Panc1 (cell line): ENCODE measurements around the gene KRTAP10-9. TPM values are rescaled to one million over a fixed set of nuclear protein-coding genes. Genes with fewer than 3 reads are reported as not detected.

Source experiments
- ATAC-seq: fragments of 200-7000 bp; cut with Tn5 transposase; 2 replicates; pipeline ENCODE4 v1.9.1; 2020; ENCODE audit warnings: mild to moderate bottlenecking, moderate library complexity
- BruUV-seq: library from RNA; stranded (reverse); fragments of 400-500 nt; replicated peaks from 2 replicates; lab custom pipeline; 2021; lab: Mats Ljungman, UMichigan
- CTCF ChIA-PET: fragments of 300-600 bp; sonication (Branson Sonifier 250); formaldehyde crosslinking; loops from one replicate; lab custom pipeline; 2022; ENCODE audit warnings: antibody characterized with exemption; lab: Charles Lee
- POLR2A ChIA-PET: fragments of 300-600 bp; sonication (Branson Sonifier 250); formaldehyde crosslinking; loops from one replicate; lab custom pipeline; 2022; ENCODE audit warnings: antibody characterized with exemption; lab: Charles Lee
- DNase-seq: peaks from one replicate; pipeline ENCODE4 v3.0.0-alpha.2; 2010; ENCODE audit warnings: low read depth, low spot score
- H3K27ac ChIP-seq: 2 replicates; pipeline ENCODE4 v1.5.1; 2011; ENCODE audit warnings: mild to moderate bottlenecking, low read length, inconsistent platforms
- H3K27me3 ChIP-seq: fragments of 200-500 bp; sonication (Bioruptor generic); 2 replicates; pipeline ENCODE4 v1.6.0; 2014; ENCODE audit warnings: low read length, inconsistent platforms; ENCODE audit not compliant: control insufficient read depth, insufficient read depth
- H3K36me3 ChIP-seq: fragments of 200-500 bp; sonication (Bioruptor generic); 2 replicates; pipeline ENCODE4 v1.5.1; 2014; ENCODE audit warnings: inconsistent platforms, mild to moderate bottlenecking, low read length, moderate library complexity; ENCODE audit not compliant: control insufficient read depth, insufficient read depth
- H3K4me1 ChIP-seq: 2 replicates; pipeline ENCODE4 v1.5.1; 2011; ENCODE audit warnings: inconsistent platforms, mild to moderate bottlenecking, low read length, moderate library complexity; ENCODE audit not compliant: control insufficient read depth, insufficient read depth
- H3K4me3 ChIP-seq, 2 experiments: 2 replicates each; pipeline ENCODE4 v1.5.1; 2011 to 2012; ENCODE audit warnings: low read depth in 2 of 2, low read length in 2 of 2, mild to moderate bottlenecking in 2 of 2, inconsistent platforms in 1 of 2, moderate library complexity in 1 of 2
- H3K9me3 ChIP-seq: fragments of 200-500 bp; sonication (Bioruptor generic); 2 replicates; pipeline ENCODE4 v1.5.1; 2014; ENCODE audit warnings: low read depth, mild to moderate bottlenecking, inconsistent platforms, low read length, moderate library complexity; ENCODE audit not compliant: control insufficient read depth, insufficient read depth
- CTCF ChIP-seq: fragments of 450-650 bp; IDR thresholded peaks from 2 replicates; pipeline ENCODE4 v1.5.1; 2017; ENCODE audit warnings: mild to moderate bottlenecking
- POLR2AphosphoS5 ChIP-seq: IDR thresholded peaks from 2 replicates; pipeline ENCODE4 v1.6.1; 2012; ENCODE audit warnings: mild to moderate bottlenecking, low read depth, low read length, moderate library complexity
- REST ChIP-seq, 2 experiments: IDR thresholded peaks; 2 replicates each; pipeline ENCODE4 v1.6.1; 2011 to 2012; ENCODE audit warnings: low read depth in 2 of 2, control low read depth in 1 of 2, low read length in 1 of 2, mild to moderate bottlenecking in 1 of 2, moderate library complexity in 1 of 2; ENCODE audit not compliant: insufficient read depth in 1 of 2
- SIN3A ChIP-seq: IDR thresholded peaks from 2 replicates; pipeline ENCODE4 v1.6.1; 2012; ENCODE audit warnings: low read depth, mild to moderate bottlenecking, low read length, moderate library complexity, borderline replicate concordance; ENCODE audit not compliant: insufficient read depth
- TCF7L2 ChIP-seq: IDR thresholded peaks from 2 replicates; pipeline ENCODE4 v1.6.1; 2011; ENCODE audit warnings: mild to moderate bottlenecking, low read depth, low read length, inconsistent platforms
- in situ Hi-C: cut with HindIII; loops from 2 replicates; pipeline ENCODE4 v1.10.0; 2016; ENCODE audit warnings: low sequenced_read_pairs, low pct_unique_long_range_greater_than_20kb
- intact Hi-C: fragments of 100-400 bp; cut with micrococcal nuclease; formaldehyde crosslinking; loops from one replicate; pipeline ENCODE4 v1.10.0; 2022; ENCODE audit not compliant: unreplicated experiment
- total RNA-seq: library from RNA; stranded (reverse); gene quantifications from one replicate; pipeline ENCODE4 v1.2.1, GENCODE V29; 2021; ENCODE audit not compliant: unreplicated experiment

The KRTAP10-9 gene
- total RNA-seq, 1 experiment from 2014 or later = not detected

DNA sequence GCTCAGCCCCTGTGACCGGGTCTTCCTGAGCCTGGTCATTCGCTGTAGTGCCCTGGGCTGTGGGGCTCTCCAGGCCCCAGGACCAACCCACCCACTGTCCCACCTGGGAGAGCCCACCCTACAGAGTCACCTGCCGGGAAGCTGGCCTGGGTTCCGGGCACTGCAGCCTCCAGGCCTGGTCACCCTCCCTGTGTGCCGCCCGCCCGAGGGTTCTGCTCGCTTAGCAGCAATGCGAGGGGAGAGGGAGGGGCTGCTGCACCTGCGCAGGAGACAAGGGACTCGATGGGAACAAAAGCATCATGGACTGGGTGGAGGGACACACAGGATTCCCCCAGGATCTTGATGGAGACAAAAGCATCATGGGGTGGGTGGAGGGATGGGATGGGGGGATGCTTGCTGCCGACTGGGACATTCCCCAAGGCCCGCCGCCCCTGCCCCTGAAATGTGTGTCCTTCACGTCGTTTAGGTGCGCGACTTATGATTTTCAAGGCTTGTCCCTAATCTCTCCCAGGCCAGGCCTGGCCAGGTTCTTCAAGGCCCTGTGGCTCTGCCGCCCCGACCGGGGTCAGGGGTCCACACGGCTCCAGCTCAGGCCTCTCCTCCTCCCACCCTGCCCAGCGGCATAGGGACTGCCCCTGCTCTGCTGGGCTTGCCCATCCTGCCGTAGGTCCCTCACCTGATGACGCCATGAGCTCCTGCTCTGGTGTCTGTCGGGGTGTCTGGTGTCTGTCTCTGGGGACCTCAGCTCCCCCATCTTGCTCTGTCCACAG lies 13.3 kb upstream of the KRTAP10-9 start:
- ChIA-PET POLR2A (no interaction called here), CTCF (no interaction called here)
- no peak for ATAC-seq
- intact Hi-C loops = no loop called here
- no peaks in the 10 kb centered on the region for H3K4me1 ChIP-seq
- H3K27ac ChIP-seq = no peak overlapping the region
- TF ChIP-seq CTCF = no peak
- no peak for TF ChIP-seq REST (IDR thresholded peaks at IDR 0.05; ENCODE audit: insufficient read depth in 1 of 2, low read depth in 2 of 2, low read length in 1 of 2)
- TF ChIP-seq POLR2AphosphoS5 = no peak
- no peak for TF ChIP-seq TCF7L2
- no peak for TF ChIP-seq SIN3A
- DNase-seq = no peak
- no TSS peak for BruUV-seq
- in situ Hi-C loops = no loop called here
- H3K36me3 ChIP-seq = no peaks in the 10 kb centered on the region
- H3K27me3 ChIP-seq = no peaks in the 10 kb centered on the region
- peaks cover 3% of the 10 kb centered on the region; the same call in 1 of the 2 replicates for H3K9me3 ChIP-seq
- H3K4me3 ChIP-seq = no peak overlapping the region

- H3K9me3 ChIP-seq = peaks cover 2% of the 10 kb centered on the region; the same call in 1 of the 2 replicates
- no TSS peak for BruUV-seq
These were observed 12.7 kb upstream of the KRTAP10-9 start for GRCh38 chr21:44614161-44614631.

More at GRCh38 chr21:44614161-44614631, 12.7 kb upstream of the KRTAP10-9 start:
- H3K27ac ChIP-seq = no peak overlapping the region
- in situ Hi-C loops = no loop called here
- ATAC-seq (no peak), DNase-seq (no peak)
- TF ChIP-seq CTCF (no peak), REST (IDR thresholded peaks at IDR 0.05; ENCODE audit: insufficient read depth in 1 of 2, low read depth in 2 of 2, low read length in 1 of 2) (no peak), SIN3A (no peak), POLR2AphosphoS5 (no peak), TCF7L2 (no peak)
- ChIA-PET CTCF (no interaction called here), POLR2A (no interaction called here)
- intact Hi-C loops = no loop called here
- no peak overlapping the region for H3K4me3 ChIP-seq
- H3K27me3 ChIP-seq = no peaks in the 10 kb centered on the region
- H3K4me1 ChIP-seq = no peaks in the 10 kb centered on the region
- no peaks in the 10 kb centered on the region for H3K36me3 ChIP-seq
